Kidney glomerular epithelial cell (primary cell): Measurements from ENCODE around the gene OLFM3.

Experiments
- DNase-seq: peaks from one replicate; lab custom pipeline; 2025; lab: John Stamatoyannopoulos, UW

Gene OLFM3

DNA sequence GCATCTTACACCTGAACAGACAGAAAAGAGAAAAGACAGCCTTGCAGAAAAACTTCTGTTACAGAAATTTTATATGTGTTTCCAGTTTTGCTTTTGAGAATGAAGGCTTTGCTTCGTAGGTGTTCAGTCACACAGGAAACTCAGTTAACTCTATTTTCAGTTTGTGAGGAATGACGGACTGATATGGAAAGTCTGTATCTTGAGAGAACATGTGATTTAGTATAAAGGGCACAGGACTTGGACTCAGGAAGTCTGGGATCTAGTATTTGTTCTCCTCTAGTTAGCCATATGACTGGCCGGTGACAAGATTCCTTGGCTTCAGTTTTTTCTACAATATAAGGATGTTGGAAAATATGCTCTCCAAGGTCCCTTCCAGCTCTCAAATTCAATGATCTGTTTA, 149.1 kb downstream of the OLFM3 start:
- DNase-seq, result no peak

GRCh38 chr1:101846820-101847219, 149.9 kb downstream of the OLFM3 start:
- no peak for DNase-seq

GRCh38 chr1:101843160-101843559, 153.6 kb downstream of the OLFM3 start:
- DNase-seq, result no peak

DNA sequence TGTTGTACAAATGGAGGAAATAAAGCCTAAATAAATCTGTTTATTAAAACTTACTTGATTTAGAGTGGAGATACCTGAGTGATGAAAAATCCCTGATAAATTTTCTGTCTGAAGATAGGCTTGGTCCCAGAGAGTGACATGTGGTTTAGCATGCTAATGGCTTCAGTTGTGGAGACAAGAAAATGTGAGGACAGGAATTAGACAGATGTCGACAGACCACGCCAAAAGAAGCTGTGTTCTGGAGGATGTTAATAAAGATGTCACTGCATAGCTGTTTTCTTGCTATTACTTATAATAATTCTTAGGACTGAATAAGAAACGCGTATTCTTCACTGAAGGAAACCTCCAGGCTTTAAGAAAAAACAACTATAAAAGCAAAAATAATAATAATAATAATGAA, 154.9 kb downstream of the OLFM3 start:
- DNase-seq, result no peak

- DNase-seq, result no peak
These were observed 160.7 kb downstream of the OLFM3 start for GRCh38 chr1:101835988-101836387.

DNA sequence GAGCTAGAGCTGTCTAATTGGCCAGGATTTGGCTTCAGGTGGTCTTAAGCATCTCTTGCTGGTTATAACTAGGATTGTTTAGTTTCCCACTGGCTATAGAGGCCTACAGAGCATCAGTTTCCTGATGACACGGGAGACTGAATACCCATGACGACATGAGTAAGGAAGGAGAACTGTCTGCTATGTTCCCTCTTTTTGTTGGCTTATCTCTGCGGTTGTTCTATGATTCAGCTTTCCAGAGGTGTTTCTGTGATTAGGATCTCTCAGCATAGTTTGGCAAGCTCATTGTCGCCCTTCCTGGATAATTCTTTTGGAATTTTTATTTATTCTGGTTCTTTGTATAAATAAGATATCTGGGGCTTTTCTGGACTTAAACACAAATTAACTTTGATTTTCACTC, 163.4 kb downstream of the OLFM3 start:
- DNase-seq, result no peak

- no peak for DNase-seq
These were observed 170.3 kb downstream of the OLFM3 start for GRCh38 chr1:101826416-101826815.

GRCh38 chr1:101820071-101820470, 176.7 kb downstream of the OLFM3 start:
- peak; percentile 12 for DNase-seq

DNA sequence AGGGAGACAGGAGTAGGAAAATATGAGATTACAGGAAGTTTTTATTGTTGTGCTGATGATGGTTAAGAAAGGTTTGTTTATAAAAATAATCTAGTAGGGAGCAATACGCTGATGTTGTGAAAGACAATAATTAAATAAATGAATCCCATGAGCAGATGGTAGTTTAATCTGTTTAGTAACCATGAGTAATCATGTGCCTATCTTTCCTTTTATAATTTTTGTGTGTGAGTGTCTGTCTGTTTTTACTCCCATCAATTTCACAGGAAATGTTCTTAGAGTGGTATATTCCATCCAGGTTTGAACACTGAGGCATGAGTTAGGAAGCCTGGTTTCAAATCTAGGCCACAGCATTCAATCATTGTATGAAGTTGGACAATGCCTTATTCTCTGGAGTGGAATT, 180.5 kb downstream of the OLFM3 start:
- DNase-seq, result no peak

DNA sequence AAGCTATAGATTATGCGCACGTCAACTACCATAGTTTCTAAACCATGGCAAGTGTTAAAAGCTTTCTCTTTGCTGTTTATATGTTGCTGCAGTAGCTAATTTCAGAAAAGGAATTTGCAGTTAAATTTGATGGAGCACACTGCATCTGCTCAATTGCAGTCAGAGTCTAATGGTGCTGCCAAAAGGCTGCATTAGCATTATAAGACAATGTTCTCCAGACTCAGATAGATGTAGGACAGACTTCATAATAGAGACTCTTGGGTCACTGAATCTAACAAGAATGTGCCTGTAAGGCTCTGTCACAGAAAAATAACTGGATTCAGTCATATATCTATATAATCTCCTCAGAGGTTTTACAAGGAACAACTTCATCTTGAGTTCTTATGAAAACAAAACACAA, 198.3 kb downstream of the OLFM3 start:
- no peak for DNase-seq

DNA sequence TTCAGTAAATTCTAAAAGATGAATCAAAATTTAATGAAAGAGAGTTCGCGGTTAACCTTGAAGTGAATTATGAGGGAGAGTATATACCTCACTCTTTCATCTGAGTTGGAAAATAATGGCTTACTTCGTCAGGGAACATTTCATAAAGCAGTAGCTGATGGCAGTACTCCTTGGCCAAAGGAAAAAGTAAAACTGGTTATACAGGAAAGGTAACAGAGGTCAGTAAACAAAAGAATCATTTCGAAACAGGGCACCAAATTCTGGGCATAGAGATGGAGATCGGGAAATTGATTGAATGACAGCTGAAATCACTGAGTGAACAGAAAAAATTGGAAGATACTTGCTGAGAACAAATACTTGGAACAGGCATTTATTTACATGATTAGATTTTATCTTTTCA, 199.0 kb downstream of the OLFM3 start:
- no peak for DNase-seq

GRCh38 chr1:101781201-101781831, 215.4 kb downstream of the OLFM3 start:
- no peak for DNase-seq

GRCh38 chr1:101769520-101769919, 227.2 kb downstream of the OLFM3 start:
- DNase-seq, result peak; percentile 23

- no peak for DNase-seq
These were observed 238.7 kb downstream of the OLFM3 start for GRCh38 chr1:101757985-101758384.

- DNase-seq, result no peak
These were observed 240.3 kb downstream of the OLFM3 start for GRCh38 chr1:101756411-101756810.
